ENCODE results near the gene EP300.

GRCh38 chr22:41123151-41123550, 30.8 kb downstream of the EP300 start:
- TF ChIP-seq CTCF (IDR thresholded peaks at IDR 0.05 in 8 of 11, conservative IDR thresholded peaks at IDR 0.05 in 3 of 11) (no peak), POLR2AphosphoS5 (IDR thresholded peaks at IDR 0.05) (no peak), POLR2A (IDR thresholded peaks at IDR 0.05) (no peak)

Measured in spleen (tissue), 7 donors.